ENCODE results near the gene DAND5.

DNA sequence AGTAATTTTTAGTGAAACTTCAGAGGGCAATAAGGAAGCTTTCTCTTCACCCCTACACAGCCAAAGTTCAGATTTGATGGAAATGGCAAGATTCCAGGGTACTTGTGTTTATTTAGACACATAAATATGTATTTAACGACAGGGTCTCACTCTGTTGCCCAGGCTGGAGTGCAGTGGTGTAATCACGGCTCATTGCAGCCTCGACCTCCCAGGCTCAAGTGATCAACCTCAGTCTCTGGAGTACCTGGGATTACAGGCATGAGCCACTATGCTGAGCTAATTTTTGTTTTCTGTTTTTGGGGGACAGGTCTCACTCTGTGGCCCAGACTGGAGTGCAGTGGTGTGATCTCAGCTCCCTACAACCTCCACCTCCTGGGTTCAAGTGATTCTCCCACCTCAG, 48.3 kb upstream of the DAND5 start:
- TF ChIP-seq CTCF (IDR thresholded peaks at IDR 0.05; ENCODE audit: low read depth, low read length, poor library complexity, severe bottlenecking): no peak
- no peak for TF ChIP-seq EZH2phosphoT487 (IDR thresholded peaks at IDR 0.05; ENCODE audit: borderline replicate concordance, low read length)
